CD14-positive monocyte (primary cell): Measurements from ENCODE around the gene DEPDC7. TPM values are rescaled to one million over a fixed set of nuclear protein-coding genes. Genes with fewer than 3 reads are reported as not detected.

Experiments
- DNase-seq, 3 donors: peaks; one replicate each; pipeline ENCODE4 v3.0.0-alpha.2; 2011 to 2022
- H2AFZ ChIP-seq: 2 replicates; pipeline ENCODE4 v1.6.0; 2012; ENCODE audit warnings: mild to moderate bottlenecking, low read depth, low read length, inconsistent platforms; ENCODE audit not compliant: insufficient read depth, poor library complexity, severe bottlenecking
- H3K27ac ChIP-seq, 2 donors: 1 replicate in 1 of 2; 2 replicates in 1 of 2; pipeline ENCODE4 v1.5.1; 2012 to 2013; ENCODE audit warnings: low read length in 2 of 2, control low read depth in 1 of 2, inconsistent platforms in 1 of 2, low read depth in 1 of 2, mild to moderate bottlenecking in 1 of 2
- H3K27me3 ChIP-seq, 2 donors: one replicate each; pipeline versions ENCODE4 v1.6.0 to v1.6.1; 2011 to 2013; ENCODE audit warnings: low read length in 2 of 2; ENCODE audit not compliant: control insufficient read depth in 2 of 2, insufficient read depth in 2 of 2
- H3K36me3 ChIP-seq, 2 donors: replicated peaks in 1 of 2; 1 replicate in 1 of 2; 2 replicates in 1 of 2; pipeline versions ENCODE4 v1.5.1 to v1.6.1; 2012 to 2013; ENCODE audit warnings: low read length in 2 of 2, control low read depth in 1 of 2, inconsistent platforms in 1 of 2, mild to moderate bottlenecking in 1 of 2; ENCODE audit not compliant: insufficient read depth in 2 of 2, control insufficient read depth in 1 of 2
- H3K4me1 ChIP-seq, 2 donors: 1 replicate in 1 of 2; 2 replicates in 1 of 2; pipeline versions ENCODE4 v1.5.1 to v1.6.1; 2012 to 2013; ENCODE audit warnings: low read length in 2 of 2, control low read depth in 1 of 2, inconsistent platforms in 1 of 2, mild to moderate bottlenecking in 1 of 2, moderate library complexity in 1 of 2; ENCODE audit not compliant: insufficient read depth in 2 of 2, control insufficient read depth in 1 of 2
- H3K4me2 ChIP-seq: replicated peaks from 2 replicates; pipeline ENCODE3; 2012; ENCODE audit warnings: low read length, moderate library complexity, mild to moderate bottlenecking; ENCODE audit not compliant: poor library complexity, severe bottlenecking; ENCODE audit errors: extremely low read depth
- H3K4me3 ChIP-seq, 3 experiments: fragments of 200-600 bp in 1 of 3; sonication (generic) in 1 of 3; replicated peaks in 1 of 3; 1 replicate in 2 of 3; 2 replicates in 1 of 3; pipeline ENCODE4 v1.5.1; 2011 to 2013; ENCODE audit warnings: low read length in 3 of 3, mild to moderate bottlenecking in 3 of 3, control low read depth in 2 of 3, low read depth in 2 of 3, inconsistent platforms in 1 of 3, moderate library complexity in 1 of 3
- H3K79me2 ChIP-seq: 2 replicates; pipeline ENCODE4 v1.6.0; 2012; ENCODE audit warnings: mild to moderate bottlenecking, control low read depth, inconsistent platforms, low read length, moderate library complexity; ENCODE audit not compliant: insufficient read depth
- H3K9ac ChIP-seq: 2 replicates; pipeline ENCODE4 v1.6.0; 2017; ENCODE audit warnings: low read length, mild to moderate bottlenecking; ENCODE audit not compliant: insufficient read depth, poor library complexity, severe bottlenecking
- H3K9me3 ChIP-seq, 2 donors: replicated peaks in 1 of 2; 1 replicate in 1 of 2; 2 replicates in 1 of 2; pipeline versions ENCODE4 v1.5.1 to v1.6.1; 2012 to 2013; ENCODE audit warnings: low read length in 2 of 2, control low read depth in 1 of 2; ENCODE audit not compliant: control insufficient read depth in 1 of 2, insufficient read depth in 1 of 2
- H4K20me1 ChIP-seq: 2 replicates; pipeline ENCODE4 v1.6.0; 2012; ENCODE audit warnings: mild to moderate bottlenecking, low read length, control low read depth, moderate library complexity; ENCODE audit not compliant: insufficient read depth
- H3K27ac Mint-ChIP-seq, 7 donors: one replicate each; pipeline ENCODE4 v1.8.0; 2020; ENCODE audit warnings: mild to moderate bottlenecking in 7 of 7, mixed read lengths in 7 of 7, moderate library complexity in 6 of 7, inconsistent platforms in 2 of 7
- H3K27me3 Mint-ChIP-seq, 3 donors: one replicate each; pipeline ENCODE4 v1.8.0; 2021 to 2022; ENCODE audit warnings: low read depth in 3 of 3, mild to moderate bottlenecking in 3 of 3, mixed read lengths in 3 of 3, moderate library complexity in 3 of 3, inconsistent platforms in 1 of 3
- H3K36me3 Mint-ChIP-seq, 2 donors: one replicate each; pipeline ENCODE4 v1.8.0; 2020; ENCODE audit warnings: mixed read lengths in 2 of 2, inconsistent platforms in 1 of 2, mild to moderate bottlenecking in 1 of 2
- H3K4me1 Mint-ChIP-seq: one replicate; pipeline ENCODE4 v1.8.0; 2020; ENCODE audit warnings: mild to moderate bottlenecking, mixed read lengths
- H3K4me3 Mint-ChIP-seq, 2 donors: one replicate each; pipeline ENCODE4 v1.8.0; 2020; ENCODE audit warnings: mild to moderate bottlenecking in 2 of 2, mixed read lengths in 2 of 2, moderate library complexity in 1 of 2
- H3K9me3 Mint-ChIP-seq, 7 donors: one replicate each; pipeline ENCODE4 v1.8.0; 2020 to 2022; ENCODE audit warnings: mixed read lengths in 7 of 7, mild to moderate bottlenecking in 6 of 7, moderate library complexity in 6 of 7, inconsistent platforms in 2 of 7
- WGBS: methylation state at CpG from one replicate; pipeline ENCODE4 v1.1.5; 2013; ENCODE audit warnings: missing lambda C conversion rate; ENCODE audit not compliant: insufficient coverage; 5-methylcytosine and 5-hydroxymethylcytosine counted together
- intact Hi-C, 2 donors: fragments of 100-400 bp; cut with micrococcal nuclease; formaldehyde crosslinking; loops; one replicate each; pipeline versions ENCODE4 v1.15.0 to v1.15.1; 2023
- polyA plus RNA-seq, 3 donors: library from polyadenylated mRNA; depleted of rRNA in 1 of 3; unstranded in 2 of 3; stranded (reverse) in 1 of 3; fragments of 300-500 nt in 2 of 3; fragments of >200 nt in 1 of 3; fragmentation: Illumina TruSeq in 2 of 3; gene quantifications; 1 replicate in 2 of 3; 2 replicates in 1 of 3; pipeline ENCODE4 v1.2.3, GENCODE V29; 2012 to 2021
- TF ChIP-seq, protein P1 (sequence below): fragments of 200-600 bp; IDR thresholded peaks from one replicate; pipeline ENCODE4 v1.8.0; 2022; ENCODE audit warnings: antibody characterized with exemption, mild to moderate bottlenecking

Gene DEPDC7
- polyA plus RNA-seq, 3 donors, result 0.33 to 0.55 (median 0.48) TPM

DNA sequence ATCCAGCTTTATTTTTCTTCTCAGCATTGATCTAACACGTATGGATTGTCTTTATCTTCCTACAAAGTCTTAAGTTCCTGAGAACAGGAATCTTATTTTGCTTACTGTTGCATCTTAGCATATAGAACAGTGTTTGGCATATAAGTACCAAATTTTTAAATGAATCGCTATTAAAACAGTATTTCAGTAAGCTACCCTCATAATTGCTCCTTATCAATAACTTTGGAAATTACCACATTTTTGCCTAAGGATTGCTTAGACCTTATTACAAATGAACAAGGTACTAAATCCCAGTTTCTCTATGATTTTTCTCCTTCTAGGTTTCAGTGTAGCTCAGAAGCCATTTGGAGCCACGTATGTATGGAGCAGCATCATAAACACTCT is 9.7 kb downstream of the DEPDC7 start:
- Histone ChIP-seq H3K9ac (no peak overlapping the region), H3K27ac (no peak overlapping the region), H3K79me2 (no peaks in the 10 kb centered on the region), H3K4me1 (no peaks in the 10 kb centered on the region), H3K36me3 (no peaks in the 10 kb centered on the region), H3K27me3 (no peaks in the 10 kb centered on the region), H2AFZ (no peak overlapping the region), H3K4me3 (no peak overlapping the region), H4K20me1 (no peaks in the 10 kb centered on the region), H3K4me2 (no peak overlapping the region), H3K9me3 (no peaks in the 10 kb centered on the region)
- H3K4me1 Mint-ChIP-seq, result peaks cover 2% of the 10 kb centered on the region
- peaks cover 0 to 7% of the 10 kb centered on the region in 2 donors for H3K36me3 Mint-ChIP-seq
- DNase-seq, result no peak
- no CpG with 5 or more reads among the region's 3 CpGs for WGBS
- H3K27ac Mint-ChIP-seq, result no peak overlapping the region
- peaks cover 0 to 3% (median 1%) of the 10 kb centered on the region in 3 donors for H3K27me3 Mint-ChIP-seq
- intact Hi-C loops, result no loop called here
- no peak overlapping the region for H3K4me3 Mint-ChIP-seq
- TF ChIP-seq, protein P1, sequence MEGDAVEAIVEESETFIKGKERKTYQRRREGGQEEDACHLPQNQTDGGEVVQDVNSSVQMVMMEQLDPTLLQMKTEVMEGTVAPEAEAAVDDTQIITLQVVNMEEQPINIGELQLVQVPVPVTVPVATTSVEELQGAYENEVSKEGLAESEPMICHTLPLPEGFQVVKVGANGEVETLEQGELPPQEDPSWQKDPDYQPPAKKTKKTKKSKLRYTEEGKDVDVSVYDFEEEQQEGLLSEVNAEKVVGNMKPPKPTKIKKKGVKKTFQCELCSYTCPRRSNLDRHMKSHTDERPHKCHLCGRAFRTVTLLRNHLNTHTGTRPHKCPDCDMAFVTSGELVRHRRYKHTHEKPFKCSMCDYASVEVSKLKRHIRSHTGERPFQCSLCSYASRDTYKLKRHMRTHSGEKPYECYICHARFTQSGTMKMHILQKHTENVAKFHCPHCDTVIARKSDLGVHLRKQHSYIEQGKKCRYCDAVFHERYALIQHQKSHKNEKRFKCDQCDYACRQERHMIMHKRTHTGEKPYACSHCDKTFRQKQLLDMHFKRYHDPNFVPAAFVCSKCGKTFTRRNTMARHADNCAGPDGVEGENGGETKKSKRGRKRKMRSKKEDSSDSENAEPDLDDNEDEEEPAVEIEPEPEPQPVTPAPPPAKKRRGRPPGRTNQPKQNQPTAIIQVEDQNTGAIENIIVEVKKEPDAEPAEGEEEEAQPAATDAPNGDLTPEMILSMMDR, result no peak
- no peaks in the 10 kb centered on the region for H3K9me3 Mint-ChIP-seq

DNA sequence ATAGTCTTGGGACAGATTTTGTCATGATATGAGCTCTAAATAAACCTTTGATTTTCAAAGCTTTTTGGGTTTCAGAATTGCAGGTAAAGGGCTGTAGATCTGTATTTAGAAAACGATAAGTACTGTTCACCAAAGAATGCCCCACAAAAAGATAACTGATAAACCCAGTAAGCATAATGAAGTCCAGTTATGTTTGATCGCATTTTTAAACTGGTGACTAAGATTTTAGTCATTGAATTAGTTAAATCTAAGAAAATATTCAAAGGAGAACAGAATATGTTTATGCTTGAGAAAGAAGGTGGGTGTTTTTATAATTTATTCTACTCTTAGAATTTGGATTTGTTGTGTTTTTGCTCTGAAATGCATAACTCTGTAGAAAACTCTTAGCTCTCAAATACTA is 11.6 kb downstream of the DEPDC7 start:
- intact Hi-C loops, result no loop called here
- Histone ChIP-seq H3K4me2 (no peak overlapping the region), H3K9me3 (no peaks in the 10 kb centered on the region), H3K27ac (no peak overlapping the region), H3K4me1 (no peaks in the 10 kb centered on the region), H4K20me1 (no peaks in the 10 kb centered on the region), H3K9ac (no peak overlapping the region), H3K4me3 (no peak overlapping the region), H3K27me3 (no peaks in the 10 kb centered on the region), H3K79me2 (no peaks in the 10 kb centered on the region), H3K36me3 (no peaks in the 10 kb centered on the region), H2AFZ (no peak overlapping the region)
- Mint-ChIP-seq H3K9me3 (no peaks in the 10 kb centered on the region), H3K4me3 (no peak overlapping the region), H3K27me3 (peaks cover 0 to 3% (median 1%) of the 10 kb centered on the region in 3 donors), H3K4me1 (peaks cover 2% of the 10 kb centered on the region), H3K36me3 (peaks cover 2 to 7% of the 10 kb centered on the region in 2 donors), H3K27ac (no peak overlapping the region)
- WGBS, result 100% methylated on average over 1 of the region's 2 CpGs
- DNase-seq, result no peak
- TF ChIP-seq, protein P1, result no peak
